Fibroblast of skin of left biceps (primary cell): ENCODE data around the gene SRI.
"Not testable (repeated sequence)": the region's sequence is repeated elsewhere in the genome, so short reads cannot be mapped to it uniquely, and the experiment has no call there.

Experiments
- DNase-seq, 2 experiments: peaks; one replicate each; pipeline ENCODE4 v3.0.0-alpha.2; 2013; ENCODE audit warnings: low read depth in 2 of 2

SRI gene

GRCh38 chr7:88176190-88176589 lies 43.6 kb downstream of the SRI start:
- no peak for DNase-seq

- no peak for DNase-seq
These were observed 47.0 kb downstream of the SRI start for GRCh38 chr7:88172842-88173241.

GRCh38 chr7:88169717-88170320 lies 50.0 kb downstream of the SRI start:
- DNase-seq = no peak

GRCh38 chr7:88167721-88168120 lies 52.1 kb downstream of the SRI start:
- DNase-seq = no peak

DNA sequence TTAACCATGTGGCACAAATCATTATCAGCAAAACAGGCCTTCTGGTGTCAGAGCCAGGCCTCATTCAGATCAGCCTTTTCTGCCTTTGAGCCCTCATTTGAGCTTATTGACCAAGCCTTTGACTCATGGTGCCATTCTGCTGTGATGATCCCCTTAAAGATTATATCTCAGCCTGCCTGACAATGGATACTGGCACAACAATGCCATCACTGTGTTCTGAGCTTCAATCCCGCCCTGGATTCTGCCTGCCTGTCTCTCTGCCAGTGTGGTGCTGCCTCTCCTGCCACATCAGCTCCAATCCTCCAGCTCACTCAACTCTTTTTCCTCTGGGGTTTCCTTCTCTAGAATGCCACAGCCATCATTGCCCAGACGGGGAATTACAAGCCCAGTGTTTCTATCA lies 52.6 kb downstream of the SRI start:
- no peak for DNase-seq

GRCh38 chr7:88165697-88166096 lies 54.1 kb downstream of the SRI start:
- DNase-seq = no peak

DNA sequence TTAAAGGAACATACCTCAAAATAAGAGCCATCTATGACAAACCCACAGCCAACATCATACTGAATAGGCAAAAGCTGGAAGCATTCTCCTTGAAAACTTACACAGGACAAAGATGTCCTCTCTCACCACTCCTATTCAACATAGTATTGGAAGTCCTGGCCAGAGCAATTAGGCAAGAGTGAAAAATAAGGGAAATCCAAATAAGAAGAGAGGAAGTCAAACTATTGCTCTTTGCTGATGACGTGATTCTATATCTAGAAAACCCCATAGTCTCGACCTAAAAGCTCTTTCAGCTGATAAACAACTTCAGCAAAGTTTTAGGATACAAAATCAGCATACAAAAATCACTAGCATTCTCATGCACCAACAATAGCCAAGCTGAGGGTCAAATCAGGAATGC lies 60.1 kb downstream of the SRI start:
- DNase-seq = not testable (repeated sequence)

DNA sequence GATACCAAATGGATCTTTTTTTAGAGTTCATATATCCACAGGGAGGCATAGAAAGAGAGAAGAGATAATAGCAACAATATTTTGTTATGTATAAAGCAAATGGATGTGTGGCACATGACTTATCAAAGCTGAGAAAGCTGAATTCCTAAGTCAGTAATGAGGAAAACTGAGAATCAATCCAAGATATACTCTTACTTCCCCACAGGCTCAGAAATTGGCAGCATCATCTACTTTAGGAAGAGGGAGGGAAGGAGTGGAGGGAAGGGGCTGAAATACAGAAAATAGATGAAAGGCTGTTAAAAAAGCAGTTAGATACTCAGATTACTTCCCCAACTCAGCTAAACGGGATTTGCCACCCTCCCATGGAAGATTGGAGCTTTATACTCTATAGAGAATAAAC lies 63.5 kb downstream of the SRI start:
- no peak for DNase-seq

- no peak for DNase-seq
These were observed 64.1 kb downstream of the SRI start for GRCh38 chr7:88155756-88156155.
